GM23338 (cell line): ENCODE data around the gene BDH1. TPM values are rescaled to one million over a fixed set of nuclear protein-coding genes. Genes with fewer than 3 reads are reported as not detected.

Source experiments
- ATAC-seq: fragments of 200-7000 bp; cut with Tn5 transposase; 3 replicates; pipeline ENCODE4 v1.9.1; 2020
- DNase-seq: peaks from one replicate; pipeline ENCODE4 v3.0.0-alpha.2; 2015; ENCODE audit warnings: low spot score
- H2AFZ ChIP-seq: fragments of 200-600 bp; sonication (generic); 2 replicates; pipeline ENCODE4 v1.8.0; 2016; ENCODE audit warnings: antibody characterized with exemption, mild to moderate bottlenecking, moderate library complexity
- H3F3A ChIP-seq: fragments of 200-600 bp; sonication (generic); replicated peaks from 2 replicates; pipeline ENCODE4 v1.8.0; 2017; ENCODE audit warnings: antibody characterized with exemption, mixed run types, low read depth
- H3K27ac ChIP-seq: fragments of 200-600 bp; sonication (generic); 2 replicates; pipeline ENCODE4 v1.6.1; 2016; ENCODE audit warnings: low read depth
- H3K27me3 ChIP-seq: fragments of 200-600 bp; sonication (generic); 2 replicates; pipeline ENCODE4 v1.8.0; 2016; ENCODE audit warnings: mild to moderate bottlenecking, mixed run types, moderate library complexity; ENCODE audit not compliant: insufficient read depth
- H3K36me3 ChIP-seq: fragments of 200-600 bp; sonication (generic); 2 replicates; pipeline ENCODE4 v1.8.0; 2016; ENCODE audit warnings: mild to moderate bottlenecking; ENCODE audit not compliant: insufficient read depth
- H3K4me1 ChIP-seq: fragments of 200-600 bp; sonication (generic); 2 replicates; pipeline ENCODE4 v1.8.0; 2016; ENCODE audit warnings: mild to moderate bottlenecking, moderate library complexity; ENCODE audit not compliant: insufficient read depth
- H3K4me2 ChIP-seq: fragments of 200-600 bp; sonication (generic); 2 replicates; pipeline ENCODE4 v1.7.1; 2017; ENCODE audit warnings: mixed run types
- H3K4me3 ChIP-seq: fragments of 200-600 bp; sonication (generic); 2 replicates; pipeline ENCODE4 v1.6.1; 2016; ENCODE audit warnings: mixed run types
- H3K79me2 ChIP-seq: fragments of 200-600 bp; sonication (generic); replicated peaks from 2 replicates; pipeline ENCODE4 v1.8.0; 2017; ENCODE audit warnings: mild to moderate bottlenecking; ENCODE audit not compliant: insufficient read depth
- H3K9me2 ChIP-seq: fragments of 200-600 bp; sonication (generic); 2 replicates; pipeline ENCODE4 v1.8.0; 2017; ENCODE audit not compliant: insufficient read depth
- H4K20me1 ChIP-seq: fragments of 200-600 bp; sonication (generic); replicated peaks from 2 replicates; pipeline ENCODE4 v1.8.0; 2017; ENCODE audit warnings: mild to moderate bottlenecking; ENCODE audit not compliant: insufficient read depth
- H3K27ac Mint-ChIP-seq: 2 replicates; pipeline ENCODE4 v1.8.0; 2020; ENCODE audit warnings: inconsistent platforms, mild to moderate bottlenecking, moderate library complexity, mixed read lengths
- H3K27me3 Mint-ChIP-seq: 3 replicates; pipeline ENCODE4 v1.8.0; 2022; ENCODE audit warnings: low read depth, mild to moderate bottlenecking, moderate library complexity, mixed read lengths, inconsistent platforms; ENCODE audit not compliant: insufficient read depth, poor library complexity
- H3K36me3 Mint-ChIP-seq: 3 replicates; pipeline ENCODE4 v1.8.0; 2021; ENCODE audit warnings: low read depth, mild to moderate bottlenecking, inconsistent platforms, moderate library complexity, mixed read lengths
- H3K4me1 Mint-ChIP-seq: 3 replicates; pipeline ENCODE4 v1.8.0; 2020; ENCODE audit warnings: mild to moderate bottlenecking, inconsistent platforms, mixed read lengths
- H3K4me3 Mint-ChIP-seq: 3 replicates; pipeline ENCODE4 v1.8.0; 2021; ENCODE audit warnings: moderate library complexity, mild to moderate bottlenecking, inconsistent platforms, mixed read lengths
- H3K9me3 Mint-ChIP-seq: 3 replicates; pipeline ENCODE4 v1.8.0; 2020; ENCODE audit warnings: moderate library complexity, mild to moderate bottlenecking, inconsistent platforms, mixed read lengths
- CTCF ChIP-seq, 2 experiments: fragments of 200-600 bp in 1 of 2; sonication (generic) in 1 of 2; conservative IDR thresholded peaks; 2 replicates each; pipeline versions ENCODE4 v1.5.1 to v1.6.1; 2016 to 2017; ENCODE audit warnings: antibody characterized with exemption in 2 of 2, low read depth in 2 of 2, mild to moderate bottlenecking in 2 of 2, moderate library complexity in 1 of 2
- EZH2 ChIP-seq: fragments of 200-600 bp; sonication (generic); IDR thresholded peaks from one replicate; pipeline ENCODE4 v1.8.0; 2017; ENCODE audit warnings: antibody characterized with exemption, mild to moderate bottlenecking, low read depth; ENCODE audit not compliant: unreplicated experiment
- EZH2phosphoT487 ChIP-seq: fragments of 200-600 bp; sonication (generic); IDR thresholded peaks from one replicate; pipeline ENCODE4 v1.8.1; 2018; ENCODE audit warnings: antibody characterized with exemption; ENCODE audit not compliant: unreplicated experiment
- NANOG ChIP-seq: IDR thresholded peaks from 2 replicates; pipeline ENCODE4 v1.6.1; 2016; ENCODE audit warnings: antibody characterized with exemption, borderline replicate concordance
- POLR2AphosphoS5 ChIP-seq: IDR thresholded peaks from 2 replicates; pipeline ENCODE4 v1.6.1; 2016; ENCODE audit warnings: antibody characterized with exemption, low read depth
- REST ChIP-seq: IDR thresholded peaks from one replicate; pipeline ENCODE4 v1.6.1; 2018; ENCODE audit warnings: antibody characterized with exemption; ENCODE audit not compliant: unreplicated experiment
- STAT1 ChIP-seq: IDR thresholded peaks from one replicate; pipeline ENCODE4 v1.6.1; 2016; ENCODE audit warnings: antibody characterized with exemption; ENCODE audit not compliant: unreplicated experiment
- ZNF114 ChIP-seq: fragments of 250-450 bp; sonication (Bioruptor Pico); IDR thresholded peaks from 2 replicates; pipeline ENCODE4 v1.5.0; 2020; ENCODE audit warnings: mild to moderate bottlenecking, moderate library complexity
- ZNF462 ChIP-seq: fragments of 250-450 bp; sonication (Bioruptor Pico); IDR thresholded peaks from 2 replicates; pipeline ENCODE4 v1.5.0; 2020; ENCODE audit warnings: mild to moderate bottlenecking, moderate library complexity
- polyA plus RNA-seq: library from polyadenylated mRNA; unstranded; fragments of >200 nt; fragmentation: Nextera tagmentation; extraction: Ambion mirVana; gene quantifications from 2 replicates; pipeline ENCODE4 v1.2.1, GENCODE V29; 2016
- total RNA-seq: library from RNA; depleted of rRNA; stranded (reverse); fragments of >200 nt; shearing (Covaris generic); gene quantifications from 2 replicates; pipeline ENCODE4 v1.2.3, GENCODE V29; 2014

The BDH1 gene
- total and polyA plus RNA-seq, 2 experiments from 2014 or later: 18.1 to 19.3 TPM

GRCh38 chr3:197465996-197466549 is 89.7 kb downstream of the BDH1 start (continued):
- TF ChIP-seq EZH2 (no peak), POLR2AphosphoS5 (no peak), CTCF (conservative IDR thresholded peaks at IDR 0.05; ENCODE audit: low read depth in 2 of 2) (no peak)

GRCh38 chr3:197465197-197465995 is 90.4 kb downstream of the BDH1 start:
- Histone ChIP-seq H3K27ac (0 out of 2 replicates have a peak overlapping the region, but pooled peaks have one; percentile 36), H3K4me1 (peaks cover 19% of the 10 kb centered on the region), H3K36me3 (no peaks in the 10 kb centered on the region), H3K79me2 (no peaks in the 10 kb centered on the region), H3K9me2 (no peaks in the 10 kb centered on the region), H3K4me3 (no peak overlapping the region), H4K20me1 (no peaks in the 10 kb centered on the region), H3K4me2 (no peak overlapping the region), H2AFZ (peak overlapping the region; percentile 64), H3F3A (no peaks in the 10 kb centered on the region), H3K27me3 (no peaks in the 10 kb centered on the region)
- H3K9me3 Mint-ChIP-seq: no peaks in the 10 kb centered on the region
- peaks cover 7% of the 10 kb centered on the region for H3K27me3 Mint-ChIP-seq
- H3K36me3 Mint-ChIP-seq: no peaks in the 10 kb centered on the region
- ATAC-seq: no peak
- no peak overlapping the region for H3K4me3 Mint-ChIP-seq
- no peak for DNase-seq
- peaks cover 37% of the 10 kb centered on the region for H3K4me1 Mint-ChIP-seq
- H3K27ac Mint-ChIP-seq: peak overlapping the region; percentile 77; the same call in 1 of the 2 replicates
- TF ChIP-seq CTCF (conservative IDR thresholded peaks at IDR 0.05; ENCODE audit: low read depth in 2 of 2): no peak
- TF ChIP-seq EZH2phosphoT487: no peak
- TF ChIP-seq NANOG: no peak
- TF ChIP-seq ZNF462 (CRISPR knock-in tag): no peak
- TF ChIP-seq ZNF114 (CRISPR knock-in tag): no peak
- no peak for TF ChIP-seq EZH2
- no peak for TF ChIP-seq REST
- TF ChIP-seq STAT1: no peak
- TF ChIP-seq POLR2AphosphoS5: no peak
